SK-N-DZ (cell line): ENCODE measurements around the gene KDM6B.
"Not testable (repeated sequence)": the region's sequence is repeated elsewhere in the genome, so short reads cannot be mapped to it uniquely, and the experiment has no call there.

Experiments used
- DNase-seq: peaks from one replicate; pipeline ENCODE4 v3.0.0-alpha.2; 2015; ENCODE audit warnings: low spot score

Gene KDM6B

DNA sequence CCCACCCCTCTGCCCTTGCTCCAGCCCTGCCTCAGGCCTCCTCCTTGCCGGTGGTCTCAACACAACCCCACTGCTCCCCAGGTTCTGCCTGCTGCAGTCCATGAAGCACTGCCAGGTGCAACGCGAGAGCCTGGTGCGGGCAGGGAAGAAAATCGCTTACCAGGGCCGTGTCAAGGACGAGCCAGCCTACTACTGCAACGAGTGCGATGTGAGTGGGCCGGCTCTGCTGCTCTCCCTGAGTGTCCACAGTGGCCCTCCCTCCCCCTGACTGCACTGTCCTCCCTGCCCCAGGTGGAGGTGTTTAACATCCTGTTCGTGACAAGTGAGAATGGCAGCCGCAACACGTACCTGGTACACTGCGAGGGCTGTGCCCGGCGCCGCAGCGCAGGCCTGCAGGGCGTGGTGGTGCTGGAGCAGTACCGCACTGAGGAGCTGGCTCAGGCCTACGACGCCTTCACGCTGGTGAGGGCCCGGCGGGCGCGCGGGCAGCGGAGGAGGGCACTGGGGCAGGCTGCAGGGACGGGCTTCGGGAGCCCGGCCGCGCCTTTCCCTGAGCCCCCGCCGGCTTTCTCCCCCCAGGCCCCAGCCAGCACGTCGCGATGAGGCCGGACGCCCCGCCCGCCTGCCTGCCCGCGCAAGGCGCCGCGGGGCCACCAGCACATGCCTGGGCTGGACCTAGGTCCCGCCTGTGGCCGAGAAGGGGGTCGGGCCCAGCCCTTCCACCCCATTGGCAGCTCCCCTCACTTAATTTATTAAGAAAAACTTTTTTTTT is 19.1 kb downstream of the KDM6B start:
- no peak for DNase-seq

DNA sequence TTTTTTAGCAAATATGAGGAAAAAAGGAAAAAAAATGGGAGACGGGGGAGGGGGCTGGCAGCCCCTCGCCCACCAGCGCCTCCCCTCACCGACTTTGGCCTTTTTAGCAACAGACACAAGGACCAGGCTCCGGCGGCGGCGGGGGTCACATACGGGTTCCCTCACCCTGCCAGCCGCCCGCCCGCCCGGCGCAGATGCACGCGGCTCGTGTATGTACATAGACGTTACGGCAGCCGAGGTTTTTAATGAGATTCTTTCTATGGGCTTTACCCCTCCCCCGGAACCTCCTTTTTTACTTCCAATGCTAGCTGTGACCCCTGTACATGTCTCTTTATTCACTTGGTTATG is 19.6 kb downstream of the KDM6B start:
- DNase-seq, result no peak

DNA sequence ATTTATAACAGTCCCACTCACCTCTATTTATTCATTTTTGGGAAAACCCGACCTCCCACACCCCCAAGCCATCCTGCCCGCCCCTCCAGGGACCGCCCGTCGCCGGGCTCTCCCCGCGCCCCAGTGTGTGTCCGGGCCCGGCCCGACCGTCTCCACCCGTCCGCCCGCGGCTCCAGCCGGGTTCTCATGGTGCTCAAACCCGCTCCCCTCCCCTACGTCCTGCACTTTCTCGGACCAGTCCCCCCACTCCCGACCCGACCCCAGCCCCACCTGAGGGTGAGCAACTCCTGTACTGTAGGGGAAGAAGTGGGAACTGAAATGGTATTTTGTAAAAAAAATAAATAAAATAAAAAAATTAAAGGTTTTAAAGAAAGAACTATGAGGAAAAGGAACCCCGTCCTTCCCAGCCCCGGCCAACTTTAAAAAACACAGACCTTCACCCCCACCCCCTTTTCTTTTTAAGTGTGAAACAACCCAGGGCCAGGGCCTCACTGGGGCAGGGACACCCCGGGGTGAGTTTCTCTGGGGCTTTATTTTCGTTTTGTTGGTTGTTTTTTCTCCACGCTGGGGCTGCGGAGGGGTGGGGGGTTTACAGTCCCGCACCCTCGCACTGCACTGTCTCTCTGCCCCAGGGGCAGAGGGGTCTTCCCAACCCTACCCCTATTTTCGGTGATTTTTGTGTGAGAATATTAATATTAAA is 20.2 kb downstream of the KDM6B start:
- DNase-seq, result no peak

DNA sequence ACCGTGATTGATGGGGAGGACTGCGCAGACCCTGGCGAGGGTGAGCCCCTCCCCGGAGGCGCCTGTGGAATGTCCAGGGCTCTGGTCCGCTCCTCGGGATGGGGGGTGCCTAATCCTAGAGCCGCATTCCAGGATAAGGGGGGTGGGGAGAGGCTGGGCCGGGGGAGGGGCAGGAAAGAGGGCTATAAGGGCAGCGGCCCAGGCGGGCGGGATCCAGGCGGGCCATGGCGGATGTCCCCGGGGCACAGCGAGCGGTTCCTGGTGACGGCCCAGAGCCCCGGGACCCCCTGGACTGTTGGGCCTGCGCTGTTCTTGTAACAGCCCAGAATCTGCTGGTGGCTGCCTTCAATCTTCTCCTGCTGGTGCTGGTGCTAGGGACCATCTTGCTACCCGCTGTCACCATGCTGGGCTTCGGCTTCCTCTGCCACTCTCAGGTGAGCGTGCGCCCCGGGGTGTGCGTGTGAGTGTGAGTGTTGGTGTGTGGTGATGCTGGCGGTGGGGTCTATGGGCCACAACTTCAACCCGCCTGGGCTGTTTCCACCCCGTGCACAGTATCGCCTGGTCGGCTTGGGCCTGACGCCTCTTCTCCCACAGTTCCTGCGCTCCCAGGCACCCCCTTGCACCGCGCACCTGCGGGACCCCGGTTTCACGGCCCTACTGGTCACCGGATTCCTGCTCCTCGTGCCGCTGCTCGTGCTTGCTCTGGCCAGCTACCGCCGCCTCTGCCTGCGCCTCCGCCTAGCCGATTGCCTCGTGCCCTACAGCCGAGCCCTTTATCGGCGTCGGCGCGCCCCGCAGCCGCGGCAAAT is 21.0 kb downstream of the KDM6B start, which contains the start of gene TMEM88:
TMEM88 (plus strand) TSS at position 216 of the 809 bp plus-strand sequence; CDS start at position 225, 9 bp downstream.
- no peak for DNase-seq

DNA sequence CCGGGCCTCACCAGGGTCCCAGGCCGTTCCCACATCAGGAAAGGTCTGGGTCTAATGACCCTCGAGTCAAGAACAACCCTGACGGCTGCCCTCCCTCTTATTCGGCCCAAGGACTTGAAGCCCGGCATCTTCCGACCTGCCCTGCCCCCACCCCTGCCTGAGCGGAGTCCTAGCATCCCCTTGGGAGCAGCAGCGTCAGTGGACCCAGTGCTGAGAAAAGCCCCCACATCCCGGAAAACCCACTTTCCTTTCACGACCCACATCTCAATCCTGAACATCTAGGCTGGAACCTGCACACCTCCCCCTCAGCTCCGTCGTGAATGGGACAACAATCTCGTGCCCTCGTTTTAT is 21.6 kb downstream of the KDM6B start:
- DNase-seq, result no peak

DNA sequence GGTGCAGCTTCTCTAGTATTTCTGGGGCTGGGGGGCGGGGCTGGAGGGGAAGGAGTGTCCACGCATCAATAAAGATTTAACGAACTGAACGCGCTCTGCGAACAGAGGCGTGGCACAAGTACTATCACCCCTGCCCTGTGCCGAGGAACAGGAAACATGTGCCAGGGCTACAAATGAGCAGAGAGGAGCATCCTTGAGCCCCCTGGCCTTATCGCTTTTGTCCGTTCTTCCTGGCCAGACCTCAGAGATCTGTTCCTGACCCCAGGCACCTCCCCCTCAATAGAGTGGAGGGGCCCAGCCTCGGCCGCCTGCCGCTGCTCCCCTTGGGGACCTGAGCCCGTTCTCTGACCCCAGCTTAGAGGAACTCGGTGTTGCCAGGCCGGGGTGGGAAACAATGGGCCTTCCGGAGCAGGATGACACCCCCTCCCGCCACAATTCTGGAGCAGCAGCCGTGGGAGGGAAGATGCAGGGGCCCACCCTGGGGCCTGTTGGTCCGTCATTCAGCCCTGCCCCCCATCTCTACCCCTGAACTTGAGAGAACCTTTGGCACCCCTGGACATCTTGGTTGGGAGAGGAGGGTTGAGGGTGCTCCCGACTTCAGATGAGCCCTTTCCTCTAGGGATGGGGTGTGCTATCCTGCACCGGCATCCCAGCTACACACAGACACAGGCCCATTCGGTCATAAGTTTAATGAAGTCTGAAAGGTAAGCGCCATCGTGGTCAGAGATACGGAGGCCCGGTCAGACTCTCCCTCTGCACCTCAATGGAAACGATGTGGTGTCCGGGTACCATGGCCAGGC is 22.2 kb downstream of the KDM6B start:
- DNase-seq, result peak; percentile 56

DNA sequence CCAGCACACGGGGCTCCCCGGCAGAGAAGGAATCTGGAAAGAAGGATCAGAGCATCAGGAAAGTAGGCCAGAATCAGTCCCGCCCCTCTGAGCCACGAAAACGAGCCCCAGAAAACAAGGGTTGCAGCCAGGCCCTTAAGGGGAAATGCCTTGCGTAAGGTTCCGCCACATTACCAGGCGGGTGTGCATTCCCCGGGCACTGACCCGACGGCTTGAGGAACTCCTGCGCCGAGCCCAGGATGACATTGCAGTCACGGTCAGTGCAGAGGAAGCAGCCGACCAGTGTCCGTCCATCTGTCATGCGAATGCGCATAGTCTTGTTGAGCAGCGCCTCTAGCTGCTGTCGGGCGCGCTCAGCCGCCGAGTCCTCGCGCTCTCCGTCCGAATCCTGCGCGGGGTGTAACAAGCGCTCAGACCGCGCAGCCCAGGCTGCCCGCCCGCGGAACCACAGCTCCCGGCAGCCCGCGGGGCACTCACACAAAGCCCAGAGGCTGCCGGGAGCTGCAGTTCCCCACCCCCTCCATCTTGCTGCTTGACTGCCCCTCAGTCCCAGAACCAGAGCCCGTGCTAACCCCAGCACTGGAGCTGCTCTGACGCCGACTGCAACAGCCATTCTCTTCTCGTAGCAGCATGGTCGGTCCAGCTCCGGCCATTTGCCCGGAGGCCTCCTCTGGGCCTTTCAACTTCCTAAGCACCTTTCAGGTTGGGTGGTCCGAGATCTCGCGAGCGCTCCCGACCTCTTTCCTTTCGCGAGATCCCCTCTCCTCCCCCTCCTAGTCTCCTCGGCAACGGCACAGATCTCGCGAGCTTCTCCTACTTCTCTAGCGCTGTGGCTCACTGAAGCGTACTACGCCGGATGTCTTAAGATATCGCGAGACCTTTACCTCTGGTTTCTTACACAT is 23.0 kb downstream of the KDM6B start, which contains the start of gene NAA38:
NAA38 (minus strand) TSS at position 749 of the 902 bp plus-strand sequence; CDS start at position 653, 96 bp downstream.
- DNase-seq, result peak; percentile 100

DNA sequence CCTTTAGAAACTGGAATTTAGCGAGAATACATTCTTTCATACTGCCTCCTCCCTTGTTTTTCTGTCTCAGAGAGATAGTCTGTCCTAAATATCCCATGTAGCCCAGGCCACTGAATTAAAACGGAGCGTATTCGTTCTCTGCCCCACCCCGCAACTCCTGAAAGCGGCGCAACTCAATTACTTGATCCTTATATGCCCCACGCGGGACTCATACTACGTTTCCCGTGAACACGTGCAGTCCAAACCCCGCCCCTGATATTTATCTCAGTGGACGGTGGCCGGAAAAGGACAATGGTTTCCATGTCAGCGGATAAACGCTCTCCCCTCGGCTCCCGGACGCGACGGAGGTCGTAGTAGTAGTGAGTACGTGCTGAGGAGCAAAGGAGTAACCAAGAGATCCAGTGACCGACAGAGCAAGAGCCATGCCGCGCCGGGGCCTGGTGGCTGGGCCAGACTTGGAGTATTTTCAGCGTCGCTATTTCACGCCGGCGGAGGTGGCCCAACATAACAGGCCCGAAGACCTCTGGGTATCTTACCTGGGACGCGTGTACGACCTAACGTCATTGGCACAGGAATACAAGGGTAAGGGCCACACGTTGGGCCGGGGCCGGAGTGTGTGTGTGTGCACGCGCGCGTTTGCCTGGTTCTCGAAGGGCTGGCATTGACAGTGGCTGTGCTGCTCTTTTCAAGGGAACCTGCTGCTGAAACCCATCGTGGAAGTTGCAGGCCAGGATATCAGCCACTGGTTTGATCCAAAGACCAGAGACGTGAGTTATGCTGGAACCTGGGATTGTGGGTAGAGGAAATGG is 23.9 kb downstream of the KDM6B start, which contains the start of gene CYB5D1:
CYB5D1 (plus strand) TSS at position 291 of the 809 bp plus-strand sequence; CDS start at position 423, 132 bp downstream.
- peak; percentile 98 for DNase-seq

DNA sequence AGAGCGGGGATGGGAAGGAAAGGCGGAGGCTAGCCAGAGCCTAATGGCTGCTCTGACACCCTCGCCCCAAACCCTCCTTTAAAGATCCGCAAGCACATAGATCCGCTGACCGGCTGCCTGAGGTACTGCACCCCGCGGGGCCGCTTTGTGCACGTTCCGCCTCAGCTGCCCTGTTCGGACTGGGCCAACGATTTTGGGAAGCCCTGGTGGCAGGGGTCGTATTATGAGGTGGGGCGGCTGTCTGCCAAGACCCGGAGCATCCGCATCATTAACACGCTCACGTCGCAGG is 24.4 kb downstream of the KDM6B start:
- DNase-seq, result no peak

DNA sequence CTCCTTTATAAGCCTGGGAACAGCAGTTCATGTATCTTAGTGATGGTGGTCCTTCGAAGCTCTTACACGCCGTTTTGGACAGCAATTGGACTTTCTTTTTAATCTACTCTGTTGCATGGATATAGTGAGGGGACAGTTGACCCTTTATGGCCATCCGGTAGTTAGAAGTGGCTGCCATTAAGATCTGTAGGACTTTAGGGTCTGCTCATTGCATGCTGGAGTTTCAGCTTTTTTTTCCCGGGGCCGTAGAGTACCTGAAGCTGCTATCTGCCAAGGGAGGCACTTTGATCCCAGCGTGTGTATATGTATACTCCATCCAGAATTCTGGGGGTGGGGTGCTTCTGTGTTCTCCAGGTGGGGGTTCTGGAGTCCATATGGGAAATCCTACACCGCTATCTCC is 25.0 kb downstream of the KDM6B start:
- no peak for DNase-seq

DNA sequence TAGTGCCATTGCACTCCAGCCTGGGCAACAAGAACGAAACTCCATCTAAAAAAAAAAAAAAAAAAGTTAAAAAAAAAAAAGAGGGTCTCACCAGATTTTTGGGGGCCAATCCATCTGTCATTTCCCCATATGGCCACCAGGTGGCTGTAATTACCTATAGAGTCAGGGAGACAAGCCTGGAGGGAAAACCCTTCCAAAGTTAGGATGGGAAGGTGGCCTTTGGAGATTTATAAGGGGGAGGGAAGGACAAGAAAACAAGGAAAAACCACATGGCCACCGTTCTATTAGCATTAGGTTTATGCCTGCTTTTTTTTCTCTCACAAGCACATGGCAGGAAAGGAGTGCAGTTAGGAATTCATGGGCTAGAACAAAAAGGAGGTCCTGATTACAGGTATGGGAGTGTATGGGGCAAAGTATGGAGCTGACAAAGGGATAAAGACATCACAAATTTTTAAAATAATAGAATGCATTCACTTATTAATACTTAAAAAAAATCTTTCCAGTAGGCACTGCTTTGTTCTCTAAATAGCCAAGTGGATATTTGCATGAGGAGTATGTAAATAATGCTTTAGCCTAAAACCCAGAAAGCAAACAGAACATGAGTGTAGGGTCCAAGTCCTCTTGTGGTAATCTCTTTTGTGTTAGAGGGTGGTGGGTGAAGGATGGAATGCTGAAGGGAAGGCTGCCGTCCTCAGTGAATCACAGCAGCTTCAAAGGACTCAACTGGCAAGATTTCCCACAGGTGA is 28.8 kb downstream of the KDM6B start:
- peak; percentile 75 for DNase-seq

DNA sequence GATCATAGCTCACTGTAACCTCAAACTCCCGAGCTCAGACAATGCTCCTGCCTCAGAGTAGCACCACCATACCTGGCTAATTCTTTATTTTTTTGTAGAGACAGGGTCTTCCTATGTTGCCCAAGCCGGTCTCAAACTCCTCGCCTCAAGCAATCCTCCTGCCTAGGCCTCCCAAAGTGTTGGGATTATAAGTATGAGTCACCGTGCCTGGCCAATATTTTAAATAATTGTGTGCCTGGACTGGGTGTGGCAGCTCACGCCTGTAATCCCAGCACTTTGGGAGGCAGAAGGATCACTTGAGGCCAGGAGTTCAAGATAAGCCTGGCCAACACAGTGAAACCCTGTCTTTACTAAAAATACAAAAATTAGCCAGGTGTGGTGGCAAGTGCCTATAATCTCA is 30.4 kb downstream of the KDM6B start:
- DNase-seq, result not testable (repeated sequence)

DNA sequence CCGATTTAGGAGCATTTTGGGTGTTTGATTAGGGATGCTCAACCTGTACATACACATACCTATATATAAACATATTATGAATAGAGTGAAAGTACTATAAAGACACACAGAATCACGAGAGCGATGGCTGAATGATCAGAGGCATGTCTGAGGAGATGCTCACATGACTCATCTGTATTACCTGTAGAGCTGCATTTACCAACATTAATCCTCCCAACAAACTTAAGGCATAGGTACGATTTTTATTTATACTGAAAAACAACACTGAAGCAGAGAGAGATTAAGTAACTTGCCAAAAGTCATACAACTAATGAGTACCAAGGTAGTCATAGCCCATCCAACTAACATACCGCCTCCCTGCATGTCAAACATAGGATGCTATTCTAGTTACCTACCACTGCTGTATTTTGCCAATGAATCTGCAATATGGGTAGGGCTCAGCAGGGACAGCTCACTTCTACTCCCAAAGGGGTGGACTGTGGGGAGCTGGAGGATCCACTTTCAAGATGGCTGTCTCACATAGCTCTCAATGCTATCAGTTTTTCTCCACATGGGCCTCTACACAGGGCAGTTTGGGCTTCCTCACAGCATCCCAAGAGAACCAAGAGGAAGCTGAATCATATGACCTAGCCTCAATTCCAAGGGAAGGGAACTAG is 31.1 kb downstream of the KDM6B start:
- no peak for DNase-seq

DNA sequence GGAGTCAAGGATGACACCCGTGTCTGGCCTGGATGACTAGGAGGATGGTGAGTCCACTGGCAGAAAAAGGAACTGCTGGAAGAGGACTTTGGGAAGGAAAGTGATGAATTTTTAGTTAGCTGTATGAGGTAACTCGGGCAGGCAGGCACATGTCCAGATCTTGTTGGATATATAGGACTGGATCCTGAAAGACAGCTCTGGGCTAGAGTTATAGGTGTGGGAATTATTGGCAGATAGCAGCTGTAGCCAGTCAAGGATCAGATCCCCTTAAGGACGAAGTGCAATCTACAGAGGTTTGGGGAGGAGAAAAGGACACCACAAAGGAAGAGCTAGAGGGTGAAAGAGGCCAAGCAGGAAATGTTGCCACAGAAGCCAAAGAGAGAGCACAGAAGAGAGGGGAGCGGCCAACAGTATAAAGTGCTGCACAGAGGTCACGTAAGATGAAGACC is 33.9 kb downstream of the KDM6B start:
- no peak for DNase-seq

DNA sequence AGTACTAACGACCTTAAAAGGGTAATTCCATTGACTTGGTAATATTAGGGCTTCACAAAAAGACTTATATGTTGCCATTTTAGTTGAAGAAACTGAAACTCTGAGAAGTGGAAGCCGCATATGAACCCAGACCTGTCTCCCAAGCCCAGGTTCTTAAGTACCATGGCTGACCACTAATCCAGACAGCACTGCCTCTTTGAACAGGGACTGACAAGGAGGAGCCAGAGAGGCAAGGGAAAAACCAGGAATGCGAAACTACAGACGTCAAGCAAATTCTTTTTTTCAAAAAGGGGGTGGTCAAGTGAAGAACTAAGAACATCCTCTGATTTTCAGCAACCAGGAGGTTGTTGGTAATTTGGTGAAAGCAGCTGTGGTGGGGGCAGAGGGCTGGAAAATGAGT is 39.0 kb downstream of the KDM6B start:
- no peak for DNase-seq

DNA sequence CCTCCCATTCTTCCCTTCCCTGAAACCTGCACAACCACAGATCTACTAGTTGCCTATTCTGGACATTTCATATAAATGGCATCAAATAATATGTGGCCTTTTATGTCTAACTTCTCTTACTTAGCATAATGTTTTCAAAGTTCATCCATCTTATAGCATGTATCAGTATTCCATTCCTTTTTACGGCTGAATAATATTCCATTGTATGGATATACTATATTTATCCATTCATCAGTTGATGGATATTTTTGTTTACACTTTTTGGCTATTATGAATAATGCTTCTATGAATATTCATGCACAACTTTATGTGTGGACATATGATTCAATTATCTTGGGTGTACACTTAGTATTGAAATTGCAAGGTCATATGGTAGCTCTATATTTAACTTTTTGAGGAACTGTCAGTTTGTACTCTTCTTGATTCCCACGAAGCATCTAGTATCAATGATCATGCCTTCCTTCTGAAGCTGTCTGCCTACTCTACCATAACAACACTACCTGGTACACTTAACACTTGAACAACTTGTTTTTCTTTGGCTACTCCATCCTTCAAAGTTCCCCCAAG is 41.9 kb downstream of the KDM6B start:
- DNase-seq, result no peak

DNA sequence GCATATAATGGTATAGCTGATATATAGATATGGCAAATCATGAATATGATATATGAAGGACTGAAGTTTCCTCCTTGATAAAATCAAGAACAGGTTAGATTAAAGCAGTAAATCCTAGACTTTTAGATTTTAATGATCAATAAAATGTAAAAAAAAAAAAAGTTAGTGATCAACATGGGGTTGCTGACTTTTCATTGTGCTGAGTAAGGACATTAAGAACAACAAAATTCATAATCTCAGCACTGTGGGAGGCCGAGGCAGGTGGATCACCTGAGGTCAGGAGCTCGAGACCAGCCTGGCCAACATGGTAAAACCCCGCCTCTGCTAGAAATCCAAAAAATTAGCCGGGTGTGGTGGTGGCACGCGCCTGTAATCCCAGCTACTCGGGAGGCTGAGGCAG is 44.2 kb downstream of the KDM6B start:
- DNase-seq, result no peak
